ENCODE results near the gene RALGDS. TPM values are rescaled to one million over a fixed set of nuclear protein-coding genes. Genes with fewer than 3 reads are reported as not detected.

RALGDS gene
- total and polyA plus RNA-seq, 5 donors, result 18.5 to 36.3 (median 33.5) TPM

DNA sequence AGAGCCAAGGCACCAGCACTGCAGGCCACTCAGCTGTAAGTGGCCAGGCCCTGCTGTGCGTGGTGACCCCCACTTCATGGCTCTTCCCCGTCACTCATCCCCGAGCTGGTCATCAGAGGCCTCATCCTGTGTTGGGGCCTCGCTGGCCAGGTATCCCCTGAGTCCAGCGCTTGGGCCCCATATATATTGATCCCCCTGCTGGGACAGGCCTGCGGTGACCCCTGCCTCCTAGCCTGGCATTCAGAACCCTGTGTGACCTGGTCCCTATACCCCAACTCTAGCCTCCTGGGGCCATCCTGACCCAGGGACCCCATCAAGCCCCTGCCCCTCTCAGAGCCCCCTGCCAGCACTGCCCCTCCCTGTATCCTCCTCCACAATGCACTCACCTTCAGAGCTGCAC, 30.0 kb upstream of the RALGDS start:
- H3K27ac ChIP-seq (ENCODE audit: low read length), result no peak overlapping the region
- intact Hi-C loops (cut with DNase I), result no loop called here
- DNase-seq (peak in 2 of 3 donors; percentile 49 to 53), ATAC-seq (no peak)
- 94% methylated on average over 6 of the region's 6 CpGs for WGBS
- H3K4me1 ChIP-seq (ENCODE audit: control insufficient read depth, insufficient read depth, low read length), result no peaks in the 10 kb centered on the region
- no peak overlapping the region for H3K4me3 ChIP-seq (ENCODE audit: low read length)
- no peaks in the 10 kb centered on the region for H3K27me3 ChIP-seq (ENCODE audit: control insufficient read depth, insufficient read depth)
- no peaks in the 10 kb centered on the region for H3K9me3 ChIP-seq (ENCODE audit: control insufficient read depth, low read length)

DNA sequence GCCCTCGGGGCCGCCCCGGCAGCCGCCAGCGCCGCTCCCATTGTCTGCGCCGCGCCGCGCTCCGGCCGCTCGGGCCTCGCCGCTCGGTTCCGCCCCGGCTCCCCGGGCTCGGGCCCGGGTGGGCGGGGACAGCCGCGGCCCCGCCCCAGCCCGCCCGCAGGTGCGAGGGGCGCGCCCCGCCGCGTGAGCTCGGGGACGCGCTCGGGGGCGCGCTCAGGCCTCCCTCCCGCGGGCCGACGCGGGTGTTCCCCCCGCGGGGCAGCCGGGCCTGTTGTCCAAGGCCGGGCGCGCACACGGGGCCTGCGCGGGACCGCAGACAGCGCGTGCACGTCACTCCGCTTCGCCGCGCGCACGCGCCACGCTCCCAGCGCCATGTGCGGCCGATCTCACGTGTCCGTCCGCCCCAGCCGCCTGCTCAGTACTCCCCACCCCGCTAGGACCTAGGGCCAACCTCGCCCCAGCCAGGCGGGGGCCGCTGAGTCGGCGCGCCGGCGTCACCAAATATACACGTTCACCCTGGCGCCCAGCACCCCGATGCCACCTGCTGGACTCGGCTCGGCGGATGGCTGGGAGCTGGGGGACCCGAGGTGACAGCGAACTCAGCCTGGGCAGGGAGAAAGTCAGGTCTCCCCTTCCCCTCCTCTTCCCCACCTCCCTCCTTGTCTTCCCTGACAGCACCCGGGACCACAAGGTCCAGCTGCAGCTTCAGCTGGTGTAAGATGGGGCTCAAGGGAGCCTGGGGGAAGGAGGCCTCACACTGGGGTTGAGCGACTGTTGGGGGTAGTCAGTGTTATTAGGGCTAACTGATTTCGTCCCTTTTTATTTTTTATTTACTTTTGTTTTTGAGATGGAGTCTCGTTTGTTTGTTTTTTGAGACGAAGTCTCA, 28.3 kb upstream of the RALGDS start:
- Histone ChIP-seq H3K4me3 (ENCODE audit: low read length) (peak overlapping the region; percentile 52), H3K27me3 (ENCODE audit: control insufficient read depth, insufficient read depth) (no peaks in the 10 kb centered on the region), H3K27ac (ENCODE audit: low read length) (peak overlapping the region; percentile 33), H3K9me3 (ENCODE audit: control insufficient read depth, low read length) (no peaks in the 10 kb centered on the region), H3K4me1 (ENCODE audit: control insufficient read depth, insufficient read depth, low read length) (no peaks in the 10 kb centered on the region)
- DNase-seq, result peak; percentile 91 to 97 (median 96)
- intact Hi-C loops (cut with DNase I), result loop anchor here (5.0 to 10.0 kb wide), 3 partner anchors 95 to 112 kb away; no protein-coding TSS in a partner anchor
- 2% methylated on average over 95 of the region's 95 CpGs for WGBS
- peak; percentile 82 for ATAC-seq

DNA sequence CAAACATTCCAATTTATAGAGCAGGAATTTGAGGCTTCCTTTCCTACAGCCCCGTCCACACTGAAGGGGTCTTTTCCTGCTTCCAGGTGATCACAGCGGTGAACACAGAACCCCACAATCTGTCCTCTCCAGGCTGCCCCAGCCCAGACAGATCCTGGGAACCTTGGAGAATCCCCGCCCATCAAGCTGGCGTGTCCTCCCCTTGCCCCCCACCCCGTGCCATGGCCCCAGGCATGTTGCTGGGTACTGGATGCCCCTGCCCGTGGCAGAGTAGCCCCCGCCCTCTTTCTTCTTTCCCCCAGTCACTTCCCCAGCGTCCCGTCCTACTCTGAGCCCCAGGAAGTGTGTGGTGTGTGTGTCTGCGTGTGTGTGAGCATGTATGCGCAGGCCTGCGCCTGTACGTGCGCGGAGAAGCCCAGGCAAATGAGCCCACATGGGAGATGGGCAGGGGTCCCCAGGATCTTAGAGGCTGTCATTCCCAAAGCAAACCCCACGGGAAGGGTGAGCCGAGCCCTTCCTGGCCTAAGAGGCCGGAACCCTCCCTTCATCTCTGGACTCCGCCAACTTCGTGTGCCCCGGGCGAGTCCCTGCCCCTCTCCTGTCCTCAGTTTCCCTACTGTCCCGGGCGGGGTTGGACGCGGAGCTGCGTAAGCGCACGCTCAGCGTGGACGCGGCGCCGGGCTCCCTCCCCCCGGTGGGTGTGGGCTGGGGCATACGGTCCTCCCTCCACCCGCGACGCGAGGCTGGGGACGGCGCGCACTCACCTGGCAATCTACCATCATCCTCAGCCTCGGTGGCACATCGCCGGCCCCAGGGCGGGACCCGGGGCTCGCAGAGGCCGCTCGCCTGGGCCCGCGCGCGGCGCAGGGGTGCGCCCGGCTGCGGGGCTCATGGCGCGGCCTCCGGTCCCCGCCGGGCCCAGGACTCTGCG, 27.4 kb upstream of the RALGDS start:
- Histone ChIP-seq H3K4me3 (ENCODE audit: low read length) (peak overlapping the region; percentile 52), H3K27ac (ENCODE audit: low read length) (peak overlapping the region; percentile 32), H3K27me3 (ENCODE audit: control insufficient read depth, insufficient read depth) (no peaks in the 10 kb centered on the region), H3K4me1 (ENCODE audit: control insufficient read depth, insufficient read depth, low read length) (peaks cover 5% of the 10 kb centered on the region), H3K9me3 (ENCODE audit: control insufficient read depth, low read length) (no peaks in the 10 kb centered on the region)
- WGBS, result 5% methylated on average over 65 of the region's 65 CpGs
- ATAC-seq (peak; percentile 11 to 31), DNase-seq (peak; percentile 73 to 90 (median 88))
- intact Hi-C loops (cut with DNase I), result loop anchor here (5.0 to 10.0 kb wide), 3 partner anchors 94 to 111 kb away; no protein-coding TSS in a partner anchor

DNA sequence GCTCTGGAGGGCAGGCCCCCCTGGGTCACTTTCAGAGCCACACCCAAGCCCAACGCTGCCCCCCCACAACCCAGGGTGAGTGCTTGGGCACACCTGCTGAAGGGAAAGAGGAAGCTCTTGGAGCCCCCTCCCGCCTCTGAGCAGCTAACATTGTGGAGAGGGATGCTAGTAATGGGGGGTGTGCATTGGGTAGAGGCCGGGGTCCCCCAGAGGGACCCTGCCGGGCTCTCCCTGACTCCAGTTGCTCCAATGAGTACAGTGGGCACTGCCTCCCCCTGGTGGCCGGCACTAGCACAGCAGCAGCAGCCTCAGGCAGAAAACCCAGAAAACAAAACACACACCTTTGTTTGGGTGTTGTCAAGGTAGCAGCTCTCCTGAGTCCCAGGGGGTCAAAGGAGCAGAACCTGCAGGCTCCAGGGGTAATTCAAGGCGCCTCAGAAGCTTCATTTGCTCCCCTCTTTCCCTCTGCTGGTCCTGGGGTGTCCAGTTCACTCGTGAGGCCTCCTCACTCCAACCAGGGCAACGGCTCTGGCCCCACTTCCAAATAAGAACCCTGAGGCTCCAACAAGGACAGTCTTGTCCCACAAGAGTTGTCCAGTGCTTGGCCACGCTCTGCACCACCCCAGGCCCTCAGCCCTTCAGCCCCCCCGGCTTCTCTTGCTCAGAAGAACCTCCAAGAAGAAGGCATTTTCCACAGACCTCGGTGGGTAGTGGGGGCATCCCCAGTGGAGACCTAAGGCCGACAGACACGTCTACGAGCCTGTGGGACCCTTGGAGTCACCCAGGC, 26.6 kb upstream of the RALGDS start:
- ATAC-seq (peak; percentile 11 to 13), DNase-seq (peak; percentile 72 to 92 (median 91))
- H3K4me1 ChIP-seq (ENCODE audit: control insufficient read depth, insufficient read depth, low read length), result peaks cover 5% of the 10 kb centered on the region
- H3K27me3 ChIP-seq (ENCODE audit: control insufficient read depth, insufficient read depth), result no peaks in the 10 kb centered on the region
- H3K27ac ChIP-seq (ENCODE audit: low read length), result peak overlapping the region; percentile 32
- H3K4me3 ChIP-seq (ENCODE audit: low read length), result no peak overlapping the region
- no peaks in the 10 kb centered on the region for H3K9me3 ChIP-seq (ENCODE audit: control insufficient read depth, low read length)
- 27% methylated on average over 14 of the region's 14 CpGs for WGBS
- intact Hi-C loops (cut with DNase I), result loop anchor here (2.0 to 10.0 kb wide), 4 partner anchors 45 to 110 kb away; no protein-coding TSS in a partner anchor

DNA sequence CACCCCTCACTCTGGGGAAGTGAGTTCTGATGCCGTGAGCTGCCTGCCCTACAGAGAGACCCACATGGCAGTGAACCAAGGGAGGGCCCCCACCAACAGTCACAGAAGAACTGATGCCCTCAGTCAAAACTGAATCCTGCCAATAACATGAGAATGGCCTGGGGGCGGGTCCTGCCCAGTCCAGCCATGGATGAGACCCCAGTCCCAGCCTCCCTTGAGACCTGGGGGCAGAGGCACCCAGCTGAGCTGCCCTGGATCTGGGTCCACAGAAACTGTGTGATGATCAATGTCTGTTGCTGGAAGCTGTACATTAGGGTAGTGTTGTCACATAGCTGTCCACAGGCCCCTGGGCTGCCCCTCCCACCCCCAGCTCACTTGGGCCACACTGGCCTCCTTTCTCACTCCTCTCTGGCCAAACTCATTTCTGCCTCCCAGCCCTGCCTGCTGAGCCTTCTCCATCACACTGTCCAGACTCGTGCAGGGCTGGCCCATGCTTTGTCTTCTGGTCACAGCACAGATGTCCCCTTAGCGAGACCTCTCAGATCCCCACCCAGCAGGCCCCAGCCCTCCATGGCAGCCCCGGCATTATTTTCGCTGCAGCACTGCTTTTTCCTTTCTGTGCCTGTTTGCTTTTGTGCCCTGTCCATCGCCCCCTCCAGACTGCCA, 25.8 kb upstream of the RALGDS start:
- H3K4me1 ChIP-seq (ENCODE audit: control insufficient read depth, insufficient read depth, low read length), result peaks cover 5% of the 10 kb centered on the region
- no peak overlapping the region for H3K4me3 ChIP-seq (ENCODE audit: low read length)
- WGBS, result 69% methylated on average over 7 of the region's 7 CpGs
- H3K27me3 ChIP-seq (ENCODE audit: control insufficient read depth, insufficient read depth), result no peaks in the 10 kb centered on the region
- ATAC-seq, result no peak
- DNase-seq, result peak; percentile 16 to 49 (median 31)
- no peak overlapping the region for H3K27ac ChIP-seq (ENCODE audit: low read length)
- no peaks in the 10 kb centered on the region for H3K9me3 ChIP-seq (ENCODE audit: control insufficient read depth, low read length)
- intact Hi-C loops (cut with DNase I), result loop anchor here (2.0 to 10.0 kb wide), 4 partner anchors 44 to 110 kb away; no protein-coding TSS in a partner anchor

DNA sequence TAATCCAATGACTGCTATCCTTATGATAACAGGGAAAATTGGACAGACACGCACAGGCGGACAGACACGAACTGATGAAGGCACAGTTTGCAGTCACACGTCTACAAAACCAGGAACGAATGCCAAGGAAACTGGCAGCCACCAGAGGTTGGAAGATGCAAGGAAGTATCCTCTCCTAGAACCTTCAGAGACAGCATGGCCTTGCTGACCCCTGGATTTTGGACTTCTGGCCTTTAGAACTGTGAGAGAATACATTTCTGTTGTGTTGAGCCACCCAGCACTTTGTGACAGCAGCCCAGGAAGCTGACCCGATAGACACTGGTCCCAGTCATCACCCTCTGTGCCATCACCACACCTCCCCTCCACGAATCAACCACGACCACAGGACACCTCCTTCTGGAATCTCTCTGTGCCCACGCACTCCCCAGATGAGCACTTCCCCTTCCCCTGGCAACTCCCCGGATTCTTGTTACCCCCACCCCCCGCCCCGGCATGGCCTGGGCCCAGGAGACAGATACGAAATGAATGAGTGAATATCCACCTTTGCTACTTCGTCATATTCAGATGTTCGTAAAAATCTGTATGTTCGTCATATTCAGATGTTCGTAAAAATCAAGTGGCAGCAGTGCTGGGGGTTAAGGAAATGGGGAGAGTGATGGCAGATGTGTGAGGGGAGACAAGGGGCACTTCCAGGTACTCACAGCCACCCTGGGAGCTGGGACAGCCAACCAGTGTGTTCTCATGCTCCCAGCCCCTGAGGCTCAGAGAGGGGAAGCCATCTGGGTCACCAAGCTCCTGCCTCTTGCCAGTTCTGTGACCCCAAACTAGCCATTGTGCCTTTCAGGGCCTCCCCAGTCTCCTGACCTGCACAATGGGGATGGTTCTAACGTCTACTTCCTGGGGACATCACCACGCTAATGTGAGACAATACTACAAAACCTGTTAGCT, 24.1 kb upstream of the RALGDS start:
- peaks cover 5% of the 10 kb centered on the region for H3K4me1 ChIP-seq (ENCODE audit: control insufficient read depth, insufficient read depth, low read length)
- ATAC-seq, result no peak

DNA sequence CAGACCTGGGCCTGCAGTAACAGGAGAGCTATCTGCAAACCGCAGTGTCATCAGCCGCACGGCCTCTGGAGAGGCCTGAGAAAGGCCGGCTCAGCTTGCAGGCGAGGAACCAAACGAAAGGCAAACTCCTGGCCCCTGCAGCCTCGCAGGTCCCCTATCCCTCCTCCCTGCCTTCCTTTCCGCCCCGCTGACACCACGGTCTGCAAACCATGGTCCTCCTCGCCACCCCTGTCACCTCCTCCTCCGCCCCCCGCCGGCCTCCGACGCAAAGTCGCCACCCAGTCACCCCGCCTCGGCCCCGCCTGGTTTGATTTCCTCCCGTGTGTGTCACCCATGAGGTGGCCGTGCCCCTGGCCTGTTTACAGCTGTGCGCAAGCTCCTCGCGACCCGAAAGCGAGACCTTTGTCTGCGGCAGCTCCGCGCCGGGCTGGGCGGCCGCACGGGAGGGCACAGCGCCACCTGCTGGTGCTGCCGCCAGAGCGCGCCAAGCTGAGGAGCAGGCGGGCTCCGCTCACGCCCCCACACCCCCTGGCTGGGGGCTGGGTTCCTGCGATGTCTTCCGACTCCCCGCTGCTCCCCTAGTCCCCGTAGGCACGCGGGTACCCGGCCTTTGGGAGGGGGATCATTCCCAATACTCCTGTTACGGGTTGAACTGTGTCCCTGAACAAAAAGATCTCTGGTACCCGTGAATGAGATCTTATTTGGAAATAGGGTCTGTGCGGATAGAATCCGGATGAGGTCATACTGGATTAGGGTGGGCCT, 23.3 kb upstream of the RALGDS start:
- DNase-seq (peak; percentile 67 to 91 (median 87)), ATAC-seq (peak; percentile 15 to 45)
- Histone ChIP-seq H3K27me3 (ENCODE audit: control insufficient read depth, insufficient read depth) (no peaks in the 10 kb centered on the region), H3K4me1 (ENCODE audit: control insufficient read depth, insufficient read depth, low read length) (peaks cover 5% of the 10 kb centered on the region), H3K27ac (ENCODE audit: low read length) (peak overlapping the region; percentile 9), H3K4me3 (ENCODE audit: low read length) (no peak overlapping the region), H3K9me3 (ENCODE audit: control insufficient read depth, low read length) (no peaks in the 10 kb centered on the region)
- WGBS, result 4% methylated on average over 52 of the region's 52 CpGs
- intact Hi-C loops (cut with DNase I), result loop anchor here in 1 of 4 donors (1.0 to 10.0 kb wide), 2 partner anchors 41 to 90 kb away; no protein-coding TSS in a partner anchor

More for the DNA sequence above, 24.1 kb upstream of the RALGDS start:
- intact Hi-C loops (cut with DNase I), result loop anchor here (1.0 to 10.0 kb wide), 4 partner anchors 42 to 108 kb away; no protein-coding TSS in a partner anchor
- Histone ChIP-seq H3K27me3 (ENCODE audit: control insufficient read depth, insufficient read depth) (no peaks in the 10 kb centered on the region), H3K9me3 (ENCODE audit: control insufficient read depth, low read length) (no peaks in the 10 kb centered on the region), H3K4me3 (ENCODE audit: low read length) (no peak overlapping the region), H3K27ac (ENCODE audit: low read length) (no peak overlapping the region)
- peak in 1 of 3 donors; percentile 25 for DNase-seq
- WGBS, result 57% methylated on average over 19 of the region's 19 CpGs

DNA sequence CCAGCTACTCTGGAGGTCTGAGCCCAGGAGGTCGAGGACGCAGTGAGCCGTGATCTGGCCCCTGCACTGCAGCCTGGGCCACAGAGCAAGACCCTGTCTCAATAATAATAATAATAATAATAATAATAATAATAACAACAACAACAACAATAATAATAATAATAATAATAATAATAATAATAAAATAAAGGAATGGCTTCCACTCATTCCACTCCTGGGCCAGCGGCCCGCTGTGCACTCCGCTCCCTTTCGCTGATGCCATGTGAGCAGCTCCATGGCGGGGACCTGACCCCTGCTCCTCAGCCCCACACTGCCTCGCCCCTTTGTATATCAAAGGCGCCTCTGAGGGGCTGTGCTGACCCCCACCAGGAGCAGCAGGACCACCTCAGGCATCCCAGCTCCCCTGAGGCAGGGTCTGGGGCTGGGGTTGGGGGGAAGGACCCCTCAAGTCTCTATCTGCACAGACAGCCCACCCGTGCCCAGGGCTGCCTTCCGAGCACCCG, 22.6 kb upstream of the RALGDS start:
- intact Hi-C loops (cut with DNase I), result loop anchor here in 1 of 4 donors (1.0 to 10.0 kb wide), 2 partner anchors 40 to 89 kb away; no protein-coding TSS in a partner anchor
- peak overlapping the region; percentile 9 for H3K27ac ChIP-seq (ENCODE audit: low read length)
- H3K4me1 ChIP-seq (ENCODE audit: control insufficient read depth, insufficient read depth, low read length), result peaks cover 5% of the 10 kb centered on the region
- ATAC-seq (no peak), DNase-seq (peak in 2 of 3 donors; percentile 29 to 40)
- WGBS, result 82% methylated on average over 13 of the region's 13 CpGs
- no peaks in the 10 kb centered on the region for H3K27me3 ChIP-seq (ENCODE audit: control insufficient read depth, insufficient read depth)
- H3K4me3 ChIP-seq (ENCODE audit: low read length), result no peak overlapping the region
- no peaks in the 10 kb centered on the region for H3K9me3 ChIP-seq (ENCODE audit: control insufficient read depth, low read length)
